CD14-positive monocyte (primary cell): Measurements from ENCODE around the gene TVP23C. TPM values are rescaled to one million over a fixed set of nuclear protein-coding genes. Genes with fewer than 3 reads are reported as not detected.

ENCODE experiments used
- DNase-seq, 3 donors: peaks; one replicate each; pipeline ENCODE4 v3.0.0-alpha.2; 2011 to 2022
- H2AFZ ChIP-seq: 2 replicates; pipeline ENCODE4 v1.6.0; 2012; ENCODE audit warnings: mild to moderate bottlenecking, low read depth, low read length, inconsistent platforms; ENCODE audit not compliant: insufficient read depth, poor library complexity, severe bottlenecking
- H3K27ac ChIP-seq, 2 donors: 1 replicate in 1 of 2; 2 replicates in 1 of 2; pipeline ENCODE4 v1.5.1; 2012 to 2013; ENCODE audit warnings: low read length in 2 of 2, control low read depth in 1 of 2, inconsistent platforms in 1 of 2, low read depth in 1 of 2, mild to moderate bottlenecking in 1 of 2
- H3K27me3 ChIP-seq, 2 donors: one replicate each; pipeline versions ENCODE4 v1.6.0 to v1.6.1; 2011 to 2013; ENCODE audit warnings: low read length in 2 of 2; ENCODE audit not compliant: control insufficient read depth in 2 of 2, insufficient read depth in 2 of 2
- H3K36me3 ChIP-seq, 2 donors: replicated peaks in 1 of 2; 1 replicate in 1 of 2; 2 replicates in 1 of 2; pipeline versions ENCODE4 v1.5.1 to v1.6.1; 2012 to 2013; ENCODE audit warnings: low read length in 2 of 2, control low read depth in 1 of 2, inconsistent platforms in 1 of 2, mild to moderate bottlenecking in 1 of 2; ENCODE audit not compliant: insufficient read depth in 2 of 2, control insufficient read depth in 1 of 2
- H3K4me1 ChIP-seq, 2 donors: 1 replicate in 1 of 2; 2 replicates in 1 of 2; pipeline versions ENCODE4 v1.5.1 to v1.6.1; 2012 to 2013; ENCODE audit warnings: low read length in 2 of 2, control low read depth in 1 of 2, inconsistent platforms in 1 of 2, mild to moderate bottlenecking in 1 of 2, moderate library complexity in 1 of 2; ENCODE audit not compliant: insufficient read depth in 2 of 2, control insufficient read depth in 1 of 2
- H3K4me2 ChIP-seq: replicated peaks from 2 replicates; pipeline ENCODE3; 2012; ENCODE audit warnings: low read length, moderate library complexity, mild to moderate bottlenecking; ENCODE audit not compliant: poor library complexity, severe bottlenecking; ENCODE audit errors: extremely low read depth
- H3K4me3 ChIP-seq, 3 experiments: fragments of 200-600 bp in 1 of 3; sonication (generic) in 1 of 3; replicated peaks in 1 of 3; 1 replicate in 2 of 3; 2 replicates in 1 of 3; pipeline ENCODE4 v1.5.1; 2011 to 2013; ENCODE audit warnings: low read length in 3 of 3, mild to moderate bottlenecking in 3 of 3, control low read depth in 2 of 3, low read depth in 2 of 3, inconsistent platforms in 1 of 3, moderate library complexity in 1 of 3
- H3K79me2 ChIP-seq: 2 replicates; pipeline ENCODE4 v1.6.0; 2012; ENCODE audit warnings: mild to moderate bottlenecking, control low read depth, inconsistent platforms, low read length, moderate library complexity; ENCODE audit not compliant: insufficient read depth
- H3K9ac ChIP-seq: 2 replicates; pipeline ENCODE4 v1.6.0; 2017; ENCODE audit warnings: low read length, mild to moderate bottlenecking; ENCODE audit not compliant: insufficient read depth, poor library complexity, severe bottlenecking
- H3K9me3 ChIP-seq, 2 donors: replicated peaks in 1 of 2; 1 replicate in 1 of 2; 2 replicates in 1 of 2; pipeline versions ENCODE4 v1.5.1 to v1.6.1; 2012 to 2013; ENCODE audit warnings: low read length in 2 of 2, control low read depth in 1 of 2; ENCODE audit not compliant: control insufficient read depth in 1 of 2, insufficient read depth in 1 of 2
- H4K20me1 ChIP-seq: 2 replicates; pipeline ENCODE4 v1.6.0; 2012; ENCODE audit warnings: mild to moderate bottlenecking, low read length, control low read depth, moderate library complexity; ENCODE audit not compliant: insufficient read depth
- H3K27ac Mint-ChIP-seq, 7 donors: one replicate each; pipeline ENCODE4 v1.8.0; 2020; ENCODE audit warnings: mild to moderate bottlenecking in 7 of 7, mixed read lengths in 7 of 7, moderate library complexity in 6 of 7, inconsistent platforms in 2 of 7
- H3K27me3 Mint-ChIP-seq, 3 donors: one replicate each; pipeline ENCODE4 v1.8.0; 2021 to 2022; ENCODE audit warnings: low read depth in 3 of 3, mild to moderate bottlenecking in 3 of 3, mixed read lengths in 3 of 3, moderate library complexity in 3 of 3, inconsistent platforms in 1 of 3
- H3K36me3 Mint-ChIP-seq, 2 donors: one replicate each; pipeline ENCODE4 v1.8.0; 2020; ENCODE audit warnings: mixed read lengths in 2 of 2, inconsistent platforms in 1 of 2, mild to moderate bottlenecking in 1 of 2
- H3K4me1 Mint-ChIP-seq: one replicate; pipeline ENCODE4 v1.8.0; 2020; ENCODE audit warnings: mild to moderate bottlenecking, mixed read lengths
- H3K4me3 Mint-ChIP-seq, 2 donors: one replicate each; pipeline ENCODE4 v1.8.0; 2020; ENCODE audit warnings: mild to moderate bottlenecking in 2 of 2, mixed read lengths in 2 of 2, moderate library complexity in 1 of 2
- H3K9me3 Mint-ChIP-seq, 7 donors: one replicate each; pipeline ENCODE4 v1.8.0; 2020 to 2022; ENCODE audit warnings: mixed read lengths in 7 of 7, mild to moderate bottlenecking in 6 of 7, moderate library complexity in 6 of 7, inconsistent platforms in 2 of 7
- WGBS: methylation state at CpG from one replicate; pipeline ENCODE4 v1.1.5; 2013; ENCODE audit warnings: missing lambda C conversion rate; ENCODE audit not compliant: insufficient coverage; 5-methylcytosine and 5-hydroxymethylcytosine counted together
- intact Hi-C, 2 donors: fragments of 100-400 bp; cut with micrococcal nuclease; formaldehyde crosslinking; loops; one replicate each; pipeline versions ENCODE4 v1.15.0 to v1.15.1; 2023
- polyA plus RNA-seq, 3 donors: library from polyadenylated mRNA; depleted of rRNA in 1 of 3; unstranded in 2 of 3; stranded (reverse) in 1 of 3; fragments of 300-500 nt in 2 of 3; fragments of >200 nt in 1 of 3; fragmentation: Illumina TruSeq in 2 of 3; gene quantifications; 1 replicate in 2 of 3; 2 replicates in 1 of 3; pipeline ENCODE4 v1.2.3, GENCODE V29; 2012 to 2021
- TF ChIP-seq, protein P1 (sequence below): fragments of 200-600 bp; IDR thresholded peaks from one replicate; pipeline ENCODE4 v1.8.0; 2022; ENCODE audit warnings: antibody characterized with exemption, mild to moderate bottlenecking

Gene TVP23C
- polyA plus RNA-seq, 3 donors, result 0.88 to 3.3 (median 1.4) TPM

DNA sequence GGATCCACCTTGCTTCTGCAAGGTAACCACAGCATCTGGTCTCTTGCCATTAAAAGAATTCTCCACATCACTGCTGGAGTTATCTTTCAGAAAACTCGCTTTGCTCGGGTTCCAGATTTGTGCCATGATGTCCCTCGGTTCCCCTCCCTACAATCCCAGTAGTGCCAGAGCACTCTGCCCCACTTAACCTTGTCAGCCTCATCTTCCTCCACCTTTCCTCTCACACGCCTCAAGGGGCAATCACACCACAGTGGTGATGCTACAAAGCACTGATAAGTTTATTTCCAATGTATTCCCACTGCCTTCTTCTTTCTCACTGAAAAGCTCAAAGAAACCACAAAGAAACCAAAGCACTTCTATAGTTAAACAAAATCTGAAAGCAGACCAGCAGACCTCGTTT lies 84.4 kb downstream of the TVP23C start:
- Mint-ChIP-seq H3K4me3 (no peak overlapping the region), H3K27ac (no peak overlapping the region), H3K4me1 (peaks cover 2% of the 10 kb centered on the region), H3K36me3 (no peaks in the 10 kb centered on the region), H3K27me3 (peaks cover 0 to 8% (median 0%) of the 10 kb centered on the region in 3 donors), H3K9me3 (peaks cover 0 to 2% (median 0%) of the 10 kb centered on the region in 7 donors)
- no peak overlapping the region for H3K4me3 ChIP-seq
- no peaks in the 10 kb centered on the region for H3K27me3 ChIP-seq
- no peaks in the 10 kb centered on the region for H3K9me3 ChIP-seq
- TF ChIP-seq, protein P1, sequence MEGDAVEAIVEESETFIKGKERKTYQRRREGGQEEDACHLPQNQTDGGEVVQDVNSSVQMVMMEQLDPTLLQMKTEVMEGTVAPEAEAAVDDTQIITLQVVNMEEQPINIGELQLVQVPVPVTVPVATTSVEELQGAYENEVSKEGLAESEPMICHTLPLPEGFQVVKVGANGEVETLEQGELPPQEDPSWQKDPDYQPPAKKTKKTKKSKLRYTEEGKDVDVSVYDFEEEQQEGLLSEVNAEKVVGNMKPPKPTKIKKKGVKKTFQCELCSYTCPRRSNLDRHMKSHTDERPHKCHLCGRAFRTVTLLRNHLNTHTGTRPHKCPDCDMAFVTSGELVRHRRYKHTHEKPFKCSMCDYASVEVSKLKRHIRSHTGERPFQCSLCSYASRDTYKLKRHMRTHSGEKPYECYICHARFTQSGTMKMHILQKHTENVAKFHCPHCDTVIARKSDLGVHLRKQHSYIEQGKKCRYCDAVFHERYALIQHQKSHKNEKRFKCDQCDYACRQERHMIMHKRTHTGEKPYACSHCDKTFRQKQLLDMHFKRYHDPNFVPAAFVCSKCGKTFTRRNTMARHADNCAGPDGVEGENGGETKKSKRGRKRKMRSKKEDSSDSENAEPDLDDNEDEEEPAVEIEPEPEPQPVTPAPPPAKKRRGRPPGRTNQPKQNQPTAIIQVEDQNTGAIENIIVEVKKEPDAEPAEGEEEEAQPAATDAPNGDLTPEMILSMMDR, result no peak
- DNase-seq, result no peak
- H4K20me1 ChIP-seq, result no peaks in the 10 kb centered on the region
- no peaks in the 10 kb centered on the region for H3K4me1 ChIP-seq
- no peak overlapping the region for H3K4me2 ChIP-seq
- no peak overlapping the region for H2AFZ ChIP-seq
- H3K79me2 ChIP-seq, result no peaks in the 10 kb centered on the region
- H3K27ac ChIP-seq, result no peak overlapping the region
- no peaks in the 10 kb centered on the region for H3K36me3 ChIP-seq
- H3K9ac ChIP-seq, result no peak overlapping the region
- 92% methylated on average over 4 of the region's 5 CpGs for WGBS
- intact Hi-C loops, result no loop called here

DNA sequence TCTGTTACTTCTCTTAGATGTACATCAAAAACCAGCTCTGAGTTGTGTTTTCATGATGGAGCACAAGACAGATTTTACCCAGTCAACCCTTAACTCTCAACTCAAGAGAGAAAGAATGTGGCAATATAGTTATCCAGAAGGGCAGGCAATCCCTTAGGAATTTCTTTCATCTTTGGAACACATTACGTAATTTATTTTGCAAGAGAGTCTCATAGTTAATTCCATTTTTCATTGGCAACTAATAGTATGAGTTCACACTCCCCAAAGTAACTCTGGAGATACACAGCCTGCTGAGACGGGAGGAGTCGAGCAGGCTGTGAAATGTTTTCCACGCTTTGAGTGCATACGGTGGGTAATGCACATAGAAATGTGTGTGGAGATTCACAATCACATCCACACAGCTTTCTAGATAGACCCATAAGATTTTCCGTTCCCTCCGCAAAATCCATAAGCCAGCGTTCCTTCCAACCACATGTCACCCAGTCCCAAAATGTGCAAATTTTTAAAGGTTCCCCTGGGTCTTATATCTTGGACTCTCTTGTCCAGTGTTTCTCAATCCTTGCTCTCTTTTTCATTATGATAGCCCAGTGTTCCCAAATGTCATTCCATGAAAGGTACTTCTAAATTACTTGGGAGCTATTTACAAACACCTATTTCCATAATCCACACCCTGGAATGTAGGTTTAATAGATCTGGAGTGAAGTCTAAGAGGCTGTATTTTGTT lies 87.5 kb downstream of the TVP23C start:
- no peaks in the 10 kb centered on the region for H3K79me2 ChIP-seq
- no peaks in the 10 kb centered on the region for H3K9me3 ChIP-seq
- no peaks in the 10 kb centered on the region for H3K4me1 ChIP-seq
- no peaks in the 10 kb centered on the region for H3K27me3 ChIP-seq
- no peak overlapping the region for H3K4me2 ChIP-seq
- no peak overlapping the region for H2AFZ ChIP-seq
- H3K4me3 ChIP-seq, result no peak overlapping the region
- TF ChIP-seq, protein P1, result no peak
- WGBS, result 100% methylated on average over 4 of the region's 8 CpGs
- H3K9me3 Mint-ChIP-seq, result no peaks in the 10 kb centered on the region
- H3K27me3 Mint-ChIP-seq, result peaks cover 0 to 3% (median 0%) of the 10 kb centered on the region in 3 donors
- H3K27ac Mint-ChIP-seq, result no peak overlapping the region
- intact Hi-C loops, result no loop called here
- H3K4me1 Mint-ChIP-seq, result no peaks in the 10 kb centered on the region
- no peak overlapping the region for H3K27ac ChIP-seq
- no peaks in the 10 kb centered on the region for H3K36me3 ChIP-seq
- no peaks in the 10 kb centered on the region for H4K20me1 ChIP-seq
- no peak for DNase-seq
- H3K9ac ChIP-seq, result no peak overlapping the region
- no peaks in the 10 kb centered on the region for H3K36me3 Mint-ChIP-seq
- H3K4me3 Mint-ChIP-seq, result no peak overlapping the region
